Endothelial cell of umbilical vein (primary cell): ENCODE measurements around the gene SH3RF1. TPM values are rescaled to one million over a fixed set of nuclear protein-coding genes. Genes with fewer than 3 reads are reported as not detected.

ENCODE experiments used
- BruUV-seq: library from RNA; stranded (reverse); fragments of 400-500 nt; replicated peaks from 2 replicates; lab custom pipeline; 2021; lab: Mats Ljungman, UMichigan
- CTCF ChIA-PET: fragments of 300-600, 350-600 bp; sonication (Branson Sonifier 250); formaldehyde crosslinking; loops from one replicate; lab custom pipeline; 2021; ENCODE audit warnings: antibody characterized with exemption, inconsistent platforms; lab: Charles Lee
- POLR2A ChIA-PET: fragments of 300-600, 350-600 bp; sonication (Branson Sonifier 250); formaldehyde crosslinking; loops from one replicate; lab custom pipeline; 2021; ENCODE audit warnings: antibody characterized with exemption, inconsistent platforms; lab: Charles Lee
- DNase-seq: peaks from one replicate; pipeline ENCODE4 v3.0.0-alpha.2; 2011; ENCODE audit warnings: low read depth, low spot score
- FAIRE-seq: peaks from 2 replicates; lab custom pipeline; 2011; peaks lifted over from hg19 to GRCh38; lab: Jason Lieb, UNC
- H2AFZ ChIP-seq: 2 replicates; pipeline ENCODE4 v1.6.0; 2012; ENCODE audit warnings: low read depth, low read length, control low read depth, inconsistent platforms
- H3K27ac ChIP-seq: 2 replicates; pipeline ENCODE4 v1.5.1; 2011; ENCODE audit warnings: low read depth, mild to moderate bottlenecking, control low read depth, low read length, moderate library complexity; ENCODE audit not compliant: insufficient read depth
- H3K27me3 ChIP-seq, 2 experiments: 2 replicates each; pipeline versions ENCODE4 v1.6.0 to v1.6.1; 2011; ENCODE audit warnings: low read length in 2 of 2, mixed read lengths in 1 of 2; ENCODE audit not compliant: control insufficient read depth in 2 of 2, insufficient read depth in 2 of 2
- H3K36me3 ChIP-seq, 2 experiments: 2 replicates in 1 of 2; 3 replicates in 1 of 2; pipeline ENCODE4 v1.5.1; 2011; ENCODE audit warnings: low read length in 2 of 2, mild to moderate bottlenecking in 1 of 2, moderate library complexity in 1 of 2; ENCODE audit not compliant: control insufficient read depth in 2 of 2, insufficient read depth in 2 of 2; ENCODE audit errors: extremely low read depth in 1 of 2
- H3K4me1 ChIP-seq: 3 replicates; pipeline ENCODE4 v1.5.1; 2011; ENCODE audit warnings: mild to moderate bottlenecking, low read length; ENCODE audit not compliant: control insufficient read depth, insufficient read depth; ENCODE audit errors: extremely low read depth
- H3K4me2 ChIP-seq: 2 replicates; pipeline ENCODE4 v1.6.1; 2011; ENCODE audit warnings: low read length, control low read depth, mixed read lengths; ENCODE audit not compliant: insufficient read depth
- H3K4me3 ChIP-seq, 3 experiments: fragments of 200-600 bp in 1 of 3; sonication (generic), shearing (Covaris generic) in 1 of 3; replicated peaks in 1 of 3; 2 replicates each; pipeline ENCODE4 v1.5.1; 2011 to 2016; ENCODE audit warnings: control low read depth in 3 of 3, low read length in 3 of 3, mild to moderate bottlenecking in 2 of 3, inconsistent platforms in 1 of 3, low read depth in 1 of 3, moderate library complexity in 1 of 3; ENCODE audit not compliant: insufficient read depth in 1 of 3
- H3K79me2 ChIP-seq: 2 replicates; pipeline ENCODE4 v1.6.0; 2012; ENCODE audit warnings: low read length, inconsistent platforms; ENCODE audit not compliant: control insufficient read depth, insufficient read depth
- H3K9ac ChIP-seq: replicated peaks from 2 replicates; pipeline ENCODE3; 2011; ENCODE audit warnings: low read length, control low read depth; ENCODE audit not compliant: insufficient read depth; ENCODE audit errors: extremely low read depth
- H3K9me1 ChIP-seq: replicated peaks from 3 replicates; pipeline ENCODE4 v1.6.0; 2011; ENCODE audit warnings: mild to moderate bottlenecking, low read length; ENCODE audit not compliant: control insufficient read depth, insufficient read depth; ENCODE audit errors: extremely low read depth
- H3K9me3 ChIP-seq: replicated peaks from 2 replicates; pipeline ENCODE4 v1.5.1; 2012; ENCODE audit warnings: low read length, inconsistent platforms; ENCODE audit not compliant: control insufficient read depth, insufficient read depth
- H4K20me1 ChIP-seq: replicated peaks from 2 replicates; pipeline ENCODE3; 2011; ENCODE audit warnings: mild to moderate bottlenecking, low read length; ENCODE audit not compliant: control insufficient read depth, insufficient read depth; ENCODE audit errors: extremely low read depth
- EZH2 ChIP-seq: IDR thresholded peaks from 2 replicates; pipeline ENCODE4 v1.6.1; 2012; ENCODE audit warnings: borderline replicate concordance, low read depth, mild to moderate bottlenecking, moderate library complexity, low read length, inconsistent platforms; ENCODE audit not compliant: severe bottlenecking
- FOS ChIP-seq: IDR thresholded peaks from 2 replicates; pipeline ENCODE4 v1.6.1; 2011; ENCODE audit warnings: mild to moderate bottlenecking, low read length, moderate library complexity, borderline replicate concordance; ENCODE audit not compliant: insufficient read depth
- GATA2 ChIP-seq: IDR thresholded peaks from 2 replicates; pipeline ENCODE4 v1.7.0; 2011; ENCODE audit warnings: low read depth, mild to moderate bottlenecking, moderate library complexity, mixed read lengths, low read length; ENCODE audit not compliant: insufficient read length, insufficient read depth
- JUN ChIP-seq: IDR thresholded peaks from 2 replicates; pipeline ENCODE4 v1.6.1; 2011; ENCODE audit warnings: borderline replicate concordance, low read depth; ENCODE audit not compliant: insufficient read length, insufficient read depth
- MAX ChIP-seq: IDR thresholded peaks from 2 replicates; pipeline ENCODE4 v1.6.1; 2011; ENCODE audit not compliant: insufficient read depth, insufficient read length
- MYC ChIP-seq: IDR thresholded peaks from one replicate; pipeline ENCODE4 v1.6.1; 2011; ENCODE audit warnings: mild to moderate bottlenecking, low read depth, low read length
- POLR2A ChIP-seq: IDR thresholded peaks from 2 replicates; pipeline ENCODE4 v1.6.1; 2012; ENCODE audit warnings: low read depth, mild to moderate bottlenecking, control low read depth, low read length
- POLR2AphosphoS5 ChIP-seq: IDR thresholded peaks from 2 replicates; pipeline ENCODE4 v1.6.1; 2012; ENCODE audit warnings: low read depth, mild to moderate bottlenecking, control low read depth, low read length, moderate library complexity; ENCODE audit not compliant: insufficient read depth
- dilution Hi-C: fragments of 300-500 bp; cut with MboI; formaldehyde crosslinking; loops from one replicate; pipeline ENCODE4 v1.15.0; 2019; ENCODE audit warnings: low sequenced_read_pairs; ENCODE audit not compliant: extremely low pct_ligation_motif_present
- intact Hi-C: fragments of 100-400 bp; cut with micrococcal nuclease; formaldehyde crosslinking; loops from one replicate; pipeline ENCODE4 v1.10.0; 2022
- polyA plus RNA-seq, 4 experiments: library from polyadenylated mRNA; depleted of rRNA in 3 of 4; stranded (reverse) in 3 of 4; unstranded in 1 of 4; fragments of >200 nt; gene quantifications; 2 replicates each; pipeline versions ENCODE4 v1.2.1 to v1.2.3, GENCODE V29; 2011 to 2012; ENCODE audit warnings: missing spikeins in 1 of 4
- total RNA-seq: library from RNA; stranded (reverse); gene quantifications from 2 replicates; pipeline ENCODE4 v1.2.3, GENCODE V29; 2021
- TF ChIP-seq, protein P1 (sequence below), 2 donors: IDR thresholded peaks; 1 replicate in 1 of 2; 2 replicates in 1 of 2; pipeline ENCODE4 v1.5.1; 2011; ENCODE audit warnings: low read length in 2 of 2, mild to moderate bottlenecking in 2 of 2, moderate library complexity in 2 of 2, control low read depth in 1 of 2, inconsistent platforms in 1 of 2, low read depth in 1 of 2; ENCODE audit not compliant: insufficient read depth in 1 of 2; ENCODE audit errors: extremely low read depth in 1 of 2

Gene SH3RF1
- total and polyA plus RNA-seq, 2 donors (not counting 3 experiments of a cell fraction or from before 2014, with no cell fraction given) = 16.2 to 24.9 TPM

DNA sequence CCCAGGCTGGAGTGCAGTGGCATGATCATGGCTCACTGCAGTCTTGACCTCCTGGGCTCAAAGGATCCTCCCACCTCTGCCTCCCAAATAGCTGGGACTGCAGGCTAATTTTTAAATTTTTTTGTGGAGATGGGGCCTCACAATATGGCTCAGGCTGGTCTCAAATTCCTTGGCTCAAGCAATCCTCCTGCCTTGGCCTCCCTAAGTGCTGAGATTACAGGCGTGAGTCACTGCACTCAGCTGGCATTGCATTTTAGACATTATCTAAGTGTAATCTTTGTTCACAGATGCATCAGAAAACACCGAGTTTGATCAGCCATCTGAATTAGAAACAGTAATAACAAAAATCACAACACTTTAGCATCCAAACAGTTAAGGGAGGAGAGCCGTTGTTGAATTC is 207.3 kb downstream of the SH3RF1 start:
- Histone ChIP-seq H3K79me2 (no peaks in the 10 kb centered on the region), H3K4me1 (peaks cover 16% of the 10 kb centered on the region), H3K9me3 (no peaks in the 10 kb centered on the region), H3K4me3 (no peak overlapping the region), H3K4me2 (no peak overlapping the region), H3K9ac (no peak overlapping the region), H3K9me1 (no peaks in the 10 kb centered on the region), H2AFZ (no peak overlapping the region), H3K27me3 (no peaks in the 10 kb centered on the region), H3K36me3 (no peaks in the 10 kb centered on the region), H4K20me1 (no peaks in the 10 kb centered on the region), H3K27ac (no peak overlapping the region)
- DNase-seq (no peak), FAIRE-seq (no peak)
- TF ChIP-seq POLR2A (no peak), EZH2 (no peak), GATA2 (no peak), JUN (no peak)
- ChIA-PET CTCF (no interaction called here), POLR2A (no interaction called here)
- intact Hi-C loops (no loop called here), dilution Hi-C loops (no loop called here)
- no TSS peak for BruUV-seq

DNA sequence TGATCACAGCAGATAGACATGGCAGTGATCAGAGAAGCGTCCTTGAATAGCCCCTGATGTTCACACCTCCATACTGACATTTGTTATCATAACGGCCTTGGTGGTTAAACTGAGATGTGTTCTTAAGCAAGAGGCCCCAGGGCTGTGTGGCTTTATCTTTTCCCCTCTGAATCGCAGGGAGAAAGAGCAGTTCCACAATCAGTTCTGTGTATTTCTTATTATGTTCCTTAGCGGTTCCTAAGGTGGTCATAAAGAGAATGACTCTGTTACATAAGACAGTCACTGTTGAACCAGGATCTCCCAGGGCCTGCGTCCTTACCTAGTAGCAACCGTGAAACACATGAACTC is 207.9 kb downstream of the SH3RF1 start:
- no peak for FAIRE-seq
- Histone ChIP-seq H2AFZ (peak overlapping the region; percentile 67), H3K79me2 (no peaks in the 10 kb centered on the region)

More for the DNA sequence above, 207.9 kb downstream of the SH3RF1 start:
- no peak overlapping the region for H3K4me2 ChIP-seq
- H3K4me3 ChIP-seq = no peak overlapping the region
- no peak overlapping the region for H3K27ac ChIP-seq
- no TSS peak for BruUV-seq
- CTCF ChIA-PET = no interaction called here
- intact Hi-C loops = no loop called here
- no peaks in the 10 kb centered on the region for H3K36me3 ChIP-seq
- DNase-seq = no peak
- dilution Hi-C loops = no loop called here
- no peaks in the 10 kb centered on the region for H4K20me1 ChIP-seq
- peaks cover 16% of the 10 kb centered on the region for H3K4me1 ChIP-seq
- H3K27me3 ChIP-seq = no peaks in the 10 kb centered on the region
- no peak for TF ChIP-seq MYC
- TF ChIP-seq, protein P1, sequence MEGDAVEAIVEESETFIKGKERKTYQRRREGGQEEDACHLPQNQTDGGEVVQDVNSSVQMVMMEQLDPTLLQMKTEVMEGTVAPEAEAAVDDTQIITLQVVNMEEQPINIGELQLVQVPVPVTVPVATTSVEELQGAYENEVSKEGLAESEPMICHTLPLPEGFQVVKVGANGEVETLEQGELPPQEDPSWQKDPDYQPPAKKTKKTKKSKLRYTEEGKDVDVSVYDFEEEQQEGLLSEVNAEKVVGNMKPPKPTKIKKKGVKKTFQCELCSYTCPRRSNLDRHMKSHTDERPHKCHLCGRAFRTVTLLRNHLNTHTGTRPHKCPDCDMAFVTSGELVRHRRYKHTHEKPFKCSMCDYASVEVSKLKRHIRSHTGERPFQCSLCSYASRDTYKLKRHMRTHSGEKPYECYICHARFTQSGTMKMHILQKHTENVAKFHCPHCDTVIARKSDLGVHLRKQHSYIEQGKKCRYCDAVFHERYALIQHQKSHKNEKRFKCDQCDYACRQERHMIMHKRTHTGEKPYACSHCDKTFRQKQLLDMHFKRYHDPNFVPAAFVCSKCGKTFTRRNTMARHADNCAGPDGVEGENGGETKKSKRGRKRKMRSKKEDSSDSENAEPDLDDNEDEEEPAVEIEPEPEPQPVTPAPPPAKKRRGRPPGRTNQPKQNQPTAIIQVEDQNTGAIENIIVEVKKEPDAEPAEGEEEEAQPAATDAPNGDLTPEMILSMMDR (IDR thresholded peaks at IDR 0.05; ENCODE audit: extremely low read depth in 1 of 2, insufficient read depth in 1 of 2, low read depth in 1 of 2, low read length in 2 of 2) = no peak
- TF ChIP-seq GATA2 = no peak
- TF ChIP-seq POLR2A = no peak
- no peak for TF ChIP-seq MAX
- no peak for TF ChIP-seq EZH2
- no peak for TF ChIP-seq POLR2AphosphoS5
- TF ChIP-seq JUN = no peak
- TF ChIP-seq FOS = no peak
- POLR2A ChIA-PET = interaction anchor here (1.1 kb wide), 1 partner anchor 53 kb away, joined by 4 read pairs; the partner anchor contains the start of gene CBR4
- H3K9me3 ChIP-seq = no peaks in the 10 kb centered on the region
- H3K9ac ChIP-seq = no peak overlapping the region
- no peaks in the 10 kb centered on the region for H3K9me1 ChIP-seq
